Measurements from ENCODE around the gene ZNF697. TPM values are rescaled to one million over a fixed set of nuclear protein-coding genes. Genes with fewer than 3 reads are reported as not detected.
A peak's percentile ranks its signal among the peaks of the same experiment; 100 is the strongest.
"Not testable (repeated sequence)": the region's sequence is repeated elsewhere in the genome, so short reads cannot be mapped to it uniquely, and the experiment has no call there.

The ZNF697 gene
- total RNA-seq (10 to 100 TPM in 1 of 2 donors, 1 to 10 TPM in 1; 6.1 to 22.2 TPM), polyA plus RNA-seq (1 to 10 TPM; 2.3 to 3.9 TPM)
- long read RNA-seq, donor 1, result 0 reads
- long read RNA-seq, donor 2, result 0 reads
- long read RNA-seq, donor 3, result 0 reads
- long read RNA-seq, donor 4, result 0 reads
- long read RNA-seq, donor 5, result 0 reads

- Histone ChIP-seq H3K4me1 (ENCODE audit: control insufficient read depth in 5 of 5, insufficient read depth in 5 of 5, low read length in 5 of 5) (peaks cover 6 to 40% (median 11%) of the 10 kb centered on the region in 5 donors), H3K36me3 (ENCODE audit: control insufficient read depth in 4 of 4, insufficient read depth in 4 of 4, low read length in 4 of 4) (no peaks in the 10 kb centered on the region), H3K27ac (ENCODE audit: low read depth in 1 of 2, low read length in 1 of 2) (peak within 1 kb of the TSS; percentile 91 to 92), H3K4me3 (peak within 1 kb of the TSS; percentile 96), H3K9me3 (ENCODE audit: control insufficient read depth in 4 of 4, insufficient read depth in 3 of 4, low read length in 3 of 4) (no peaks in the 10 kb centered on the region), H3K27me3 (ENCODE audit: control insufficient read depth in 3 of 3, insufficient read depth in 3 of 3, low read length in 2 of 3) (peaks cover 0 to 3% (median 0%) of the 10 kb centered on the region in 3 donors), H3K9ac (ENCODE audit: insufficient read depth in 1 of 2, low read length in 2 of 2) (peak within 1 kb of the TSS; percentile 61 to 91)
- DNase-seq (peak; percentile 97 to 99 (median 98)), ATAC-seq (ENCODE audit: insufficient read depth, low FRiP score) (peak; percentile 90)
- 1% methylated on average over 64 to 81 of the region's 81 CpGs for WGBS, 2 donors
- TF ChIP-seq, protein P1, sequence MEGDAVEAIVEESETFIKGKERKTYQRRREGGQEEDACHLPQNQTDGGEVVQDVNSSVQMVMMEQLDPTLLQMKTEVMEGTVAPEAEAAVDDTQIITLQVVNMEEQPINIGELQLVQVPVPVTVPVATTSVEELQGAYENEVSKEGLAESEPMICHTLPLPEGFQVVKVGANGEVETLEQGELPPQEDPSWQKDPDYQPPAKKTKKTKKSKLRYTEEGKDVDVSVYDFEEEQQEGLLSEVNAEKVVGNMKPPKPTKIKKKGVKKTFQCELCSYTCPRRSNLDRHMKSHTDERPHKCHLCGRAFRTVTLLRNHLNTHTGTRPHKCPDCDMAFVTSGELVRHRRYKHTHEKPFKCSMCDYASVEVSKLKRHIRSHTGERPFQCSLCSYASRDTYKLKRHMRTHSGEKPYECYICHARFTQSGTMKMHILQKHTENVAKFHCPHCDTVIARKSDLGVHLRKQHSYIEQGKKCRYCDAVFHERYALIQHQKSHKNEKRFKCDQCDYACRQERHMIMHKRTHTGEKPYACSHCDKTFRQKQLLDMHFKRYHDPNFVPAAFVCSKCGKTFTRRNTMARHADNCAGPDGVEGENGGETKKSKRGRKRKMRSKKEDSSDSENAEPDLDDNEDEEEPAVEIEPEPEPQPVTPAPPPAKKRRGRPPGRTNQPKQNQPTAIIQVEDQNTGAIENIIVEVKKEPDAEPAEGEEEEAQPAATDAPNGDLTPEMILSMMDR (IDR thresholded peaks at IDR 0.05; ENCODE audit: control extremely low read depth, extremely low read depth), result no peak
Observed at GRCh38 chr1:119647734-119648619, at the start of gene ZNF697. TSS of gene ZNF697 (minus strand) at chr1:119648266. CDS start at chr1:119626100, 22,166 bp downstream.

- H3K4me3 ChIP-seq, result no peak overlapping the region
- H3K4me1 ChIP-seq (ENCODE audit: control insufficient read depth in 5 of 5, insufficient read depth in 5 of 5, low read length in 5 of 5), result no peaks in the 10 kb centered on the region
- no peak overlapping the region for H3K9ac ChIP-seq (ENCODE audit: insufficient read depth in 1 of 2, low read length in 2 of 2)
- WGBS, 2 donors, result 90 to 91% methylated on average over 3 of the region's 3 CpGs
- peaks cover 0 to 2% (median 0%) of the 10 kb centered on the region in 4 donors for H3K36me3 ChIP-seq (ENCODE audit: control insufficient read depth in 4 of 4, insufficient read depth in 4 of 4, low read length in 4 of 4)
- no peaks in the 10 kb centered on the region for H3K27me3 ChIP-seq (ENCODE audit: control insufficient read depth in 3 of 3, insufficient read depth in 3 of 3, low read length in 2 of 3)
- peaks cover 0 to 7% (median 3%) of the 10 kb centered on the region in 4 donors for H3K9me3 ChIP-seq (ENCODE audit: control insufficient read depth in 4 of 4, insufficient read depth in 3 of 4, low read length in 3 of 4)
- ATAC-seq (ENCODE audit: insufficient read depth, low FRiP score) (no peak), DNase-seq (no peak)
- TF ChIP-seq, protein P1 (IDR thresholded peaks at IDR 0.05; ENCODE audit: control extremely low read depth, extremely low read depth), result no peak
- no peak overlapping the region for H3K27ac ChIP-seq (ENCODE audit: low read depth in 1 of 2, low read length in 1 of 2)
Observed at GRCh38 chr1:119697598-119697997, 49.5 kb upstream of the ZNF697 start.

DNA sequence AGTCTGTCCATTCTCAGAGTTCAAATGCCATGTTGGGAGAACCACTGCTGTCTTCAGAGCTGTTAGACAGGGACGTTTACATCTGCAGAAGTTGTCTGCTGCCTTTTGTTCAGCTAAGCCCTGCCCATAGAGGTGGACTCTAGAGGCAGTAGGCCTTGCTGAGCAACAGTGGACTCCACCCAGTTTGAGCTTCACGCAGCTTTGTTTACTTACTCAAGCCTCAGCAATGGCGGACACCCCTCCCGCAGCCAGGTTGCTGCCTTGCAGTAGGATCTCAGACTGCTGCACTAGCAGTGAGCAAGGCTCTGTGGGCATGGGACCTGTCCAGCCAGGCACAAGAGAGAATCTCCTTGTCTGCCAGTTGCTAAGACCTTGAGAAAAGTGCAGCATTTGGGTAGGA, 48.8 kb upstream of the ZNF697 start:
- not testable (repeated sequence) for H3K27me3 ChIP-seq (ENCODE audit: control insufficient read depth in 3 of 3, insufficient read depth in 3 of 3, low read length in 2 of 3); H3K9ac ChIP-seq (ENCODE audit: insufficient read depth in 1 of 2, low read length in 2 of 2); H3K36me3 ChIP-seq (ENCODE audit: control insufficient read depth in 4 of 4, insufficient read depth in 4 of 4, low read length in 4 of 4); H3K4me3 ChIP-seq; H3K4me1 ChIP-seq (ENCODE audit: control insufficient read depth in 5 of 5, insufficient read depth in 5 of 5, low read length in 5 of 5); ATAC-seq (ENCODE audit: insufficient read depth, low FRiP score); DNase-seq; H3K27ac ChIP-seq (ENCODE audit: low read depth in 1 of 2, low read length in 1 of 2); H3K9me3 ChIP-seq (ENCODE audit: control insufficient read depth in 4 of 4, insufficient read depth in 3 of 4, low read length in 3 of 4)
- WGBS, 2 donors, result 58 to 67% methylated on average over 4 of the region's 4 CpGs

- TF ChIP-seq, protein P1 (IDR thresholded peaks at IDR 0.05; ENCODE audit: control extremely low read depth, extremely low read depth), result no peak
- no peaks in the 10 kb centered on the region for H3K4me1 ChIP-seq (ENCODE audit: control insufficient read depth in 5 of 5, insufficient read depth in 5 of 5, low read length in 5 of 5)
Observed at GRCh38 chr1:119689511-119689910, 41.4 kb upstream of the ZNF697 start.

More at GRCh38 chr1:119689511-119689910, 41.4 kb upstream of the ZNF697 start:
- ATAC-seq (ENCODE audit: insufficient read depth, low FRiP score) (no peak), DNase-seq (no peak)
- Histone ChIP-seq H3K9ac (ENCODE audit: insufficient read depth in 1 of 2, low read length in 2 of 2) (no peak overlapping the region), H3K27ac (ENCODE audit: low read depth in 1 of 2, low read length in 1 of 2) (no peak overlapping the region), H3K9me3 (ENCODE audit: control insufficient read depth in 4 of 4, insufficient read depth in 3 of 4, low read length in 3 of 4) (no peaks in the 10 kb centered on the region), H3K36me3 (ENCODE audit: control insufficient read depth in 4 of 4, insufficient read depth in 4 of 4, low read length in 4 of 4) (no peaks in the 10 kb centered on the region), H3K4me3 (no peak overlapping the region), H3K27me3 (ENCODE audit: control insufficient read depth in 3 of 3, insufficient read depth in 3 of 3, low read length in 2 of 3) (no peaks in the 10 kb centered on the region)

Measured in lung (tissue), 16 donors.